Neuronal stem cell (in vitro differentiated cells): Measurements from ENCODE around the gene CLDN6.

Experiments
- DNase-seq: peaks from one replicate; pipeline ENCODE4 v3.0.0-alpha.2; 2013; ENCODE audit warnings: low spot score
- H2AFZ ChIP-seq: one replicate; pipeline ENCODE4 v1.6.1; 2013; ENCODE audit warnings: mild to moderate bottlenecking, low read length, inconsistent platforms
- H2AK5ac ChIP-seq: 2 replicates; pipeline ENCODE4 v1.6.1; 2013; ENCODE audit warnings: low read depth, mild to moderate bottlenecking, inconsistent platforms, low read length, moderate library complexity, mixed read lengths
- H2BK120ac ChIP-seq: 2 replicates; pipeline ENCODE4 v1.6.1; 2013; ENCODE audit warnings: low read depth, mild to moderate bottlenecking, inconsistent platforms, low read length, moderate library complexity, mixed read lengths
- H2BK12ac ChIP-seq: one replicate; pipeline ENCODE4 v1.6.1; 2013; ENCODE audit warnings: low read length, inconsistent platforms
- H2BK15ac ChIP-seq: 2 replicates; pipeline ENCODE4 v1.6.1; 2013; ENCODE audit warnings: mild to moderate bottlenecking, low read length, inconsistent platforms, mixed read lengths
- H2BK5ac ChIP-seq: one replicate; pipeline ENCODE4 v1.6.1; 2013; ENCODE audit warnings: inconsistent platforms, mild to moderate bottlenecking, low read length, moderate library complexity
- H3K14ac ChIP-seq: one replicate; pipeline ENCODE4 v1.6.1; 2013; ENCODE audit warnings: low read length, inconsistent platforms
- H3K18ac ChIP-seq: 2 replicates; pipeline ENCODE4 v1.6.1; 2013; ENCODE audit warnings: low read length, inconsistent platforms
- H3K23ac ChIP-seq: 2 replicates; pipeline ENCODE4 v1.6.1; 2013; ENCODE audit warnings: low read depth, mild to moderate bottlenecking, mixed read lengths, low read length, inconsistent platforms; ENCODE audit not compliant: poor library complexity
- H3K27ac ChIP-seq: replicated peaks from 3 replicates; pipeline ENCODE4 v1.5.1; 2013; ENCODE audit warnings: low read length, inconsistent platforms
- H3K27me3 ChIP-seq, 3 experiments: 2 replicates each; pipeline ENCODE4 v1.6.1; 2013; ENCODE audit warnings: low read length in 3 of 3, mild to moderate bottlenecking in 2 of 3, inconsistent platforms in 1 of 3, low read depth in 1 of 3, mixed read lengths in 1 of 3, moderate library complexity in 1 of 3; ENCODE audit not compliant: control insufficient read depth in 3 of 3, insufficient read depth in 3 of 3
- H3K36me3 ChIP-seq, 2 donors: replicated peaks in 1 of 2; 2 replicates each; pipeline ENCODE4 v1.6.1; 2013; ENCODE audit warnings: low read length in 2 of 2; ENCODE audit not compliant: control insufficient read depth in 2 of 2, insufficient read depth in 2 of 2
- H3K4ac ChIP-seq: 2 replicates; pipeline ENCODE4 v1.6.1; 2013; ENCODE audit warnings: inconsistent platforms, mild to moderate bottlenecking, low read length, moderate library complexity
- H3K4me1 ChIP-seq, 2 donors: 1 replicate in 1 of 2; 2 replicates in 1 of 2; pipeline ENCODE4 v1.6.1; 2013; ENCODE audit warnings: low read length in 2 of 2, low read depth in 1 of 2; ENCODE audit not compliant: control insufficient read depth in 2 of 2, insufficient read depth in 1 of 2
- H3K4me2 ChIP-seq: one replicate; pipeline ENCODE4 v1.6.1; 2013; ENCODE audit warnings: mild to moderate bottlenecking, low read length, inconsistent platforms; ENCODE audit not compliant: insufficient read depth, poor library complexity, severe bottlenecking
- H3K4me3 ChIP-seq, 2 donors: 2 replicates each; pipeline ENCODE4 v1.5.1; 2013; ENCODE audit warnings: low read length in 2 of 2, mild to moderate bottlenecking in 2 of 2, inconsistent platforms in 1 of 2, moderate library complexity in 1 of 2
- H3K79me1 ChIP-seq: one replicate; pipeline ENCODE4 v1.6.1; 2013; ENCODE audit warnings: low read depth, mild to moderate bottlenecking, inconsistent platforms, low read length, moderate library complexity
- H3K9ac ChIP-seq: one replicate; pipeline ENCODE4 v1.6.1; 2013; ENCODE audit warnings: mild to moderate bottlenecking, low read depth, low read length, inconsistent platforms; ENCODE audit not compliant: poor library complexity
- H3K9me3 ChIP-seq, 2 donors: replicated peaks in 1 of 2; 2 replicates each; pipeline versions ENCODE3 to v1.6.1; 2013; ENCODE audit warnings: low read length in 2 of 2, mild to moderate bottlenecking in 2 of 2, inconsistent platforms in 1 of 2, low read depth in 1 of 2, mixed read lengths in 1 of 2, moderate library complexity in 1 of 2; ENCODE audit not compliant: control insufficient read depth in 2 of 2, insufficient read depth in 1 of 2
- H4K8ac ChIP-seq: one replicate; pipeline ENCODE4 v1.6.1; 2013; ENCODE audit warnings: low read depth, mild to moderate bottlenecking, inconsistent platforms, low read length, moderate library complexity
- H4K91ac ChIP-seq: one replicate; pipeline ENCODE4 v1.6.1; 2013; ENCODE audit warnings: low read length, low read depth, mild to moderate bottlenecking, inconsistent platforms; ENCODE audit not compliant: poor library complexity
- WGBS, 2 donors: extraction: QIAGEN DNeasy Blood & Tissue Kit; methylation state at CpG; one replicate each; pipeline ENCODE4 v1.1.7; 2013; ENCODE audit warnings: missing lambda C conversion rate in 2 of 2, mixed read lengths in 1 of 2; ENCODE audit not compliant: insufficient read length in 2 of 2, insufficient replicate concordance in 1 of 2; ENCODE audit errors: extremely low coverage in 2 of 2; 5-methylcytosine and 5-hydroxymethylcytosine counted together

The CLDN6 gene

GRCh38 chr16:3042376-3042775 lies 24.4 kb upstream of the CLDN6 start:
- Histone ChIP-seq H2AFZ (no peak overlapping the region), H3K9ac (no peak overlapping the region), H3K36me3 (no peaks in the 10 kb centered on the region), H3K23ac (no peak overlapping the region), H3K79me1 (peaks cover 3% of the 10 kb centered on the region), H3K4me3 (no peak overlapping the region), H3K14ac (no peak overlapping the region), H2BK15ac (no peak overlapping the region), H3K9me3 (peaks cover 0 to 2% of the 10 kb centered on the region in 2 donors), H2BK120ac (no peak overlapping the region), H3K4me2 (no peak overlapping the region), H4K8ac (no peak overlapping the region), H3K4ac (no peak overlapping the region), H3K4me1 (peaks cover 0 to 1% of the 10 kb centered on the region in 2 donors), H4K91ac (no peak overlapping the region), H3K18ac (no peak overlapping the region), H3K27me3 (peaks cover 20 to 68% (median 31%) of the 10 kb centered on the region in 3 experiments), H2BK5ac (no peak overlapping the region), H2BK12ac (no peak overlapping the region), H3K27ac (no peak overlapping the region), H2AK5ac (no peak overlapping the region)
- WGBS, 2 donors = no CpG with 5 or more reads among the region's 3 CpGs
- no peak for DNase-seq

- Histone ChIP-seq H3K79me1 (peaks cover 2% of the 10 kb centered on the region), H3K18ac (no peak overlapping the region), H2AFZ (no peak overlapping the region), H2BK5ac (no peak overlapping the region), H4K8ac (no peak overlapping the region), H2BK12ac (no peak overlapping the region), H3K27me3 (peaks cover 21 to 65% (median 48%) of the 10 kb centered on the region in 3 experiments), H3K9ac (no peak overlapping the region), H3K23ac (no peak overlapping the region), H2BK15ac (no peak overlapping the region), H3K9me3 (no peaks in the 10 kb centered on the region), H4K91ac (no peak overlapping the region), H3K4me1 (no peaks in the 10 kb centered on the region), H3K4me3 (no peak overlapping the region), H3K36me3 (no peaks in the 10 kb centered on the region), H3K27ac (no peak overlapping the region), H3K4me2 (no peak overlapping the region), H3K4ac (no peak overlapping the region), H3K14ac (no peak overlapping the region), H2AK5ac (no peak overlapping the region), H2BK120ac (no peak overlapping the region)
- DNase-seq = no peak
- no CpG with 5 or more reads among the region's 5 CpGs for WGBS, 2 donors
Measured at GRCh38 chr16:3038896-3039295, 20.9 kb upstream of the CLDN6 start.

- no peak overlapping the region for H3K4me2 ChIP-seq
- H2AK5ac ChIP-seq = no peak overlapping the region
- H3K9ac ChIP-seq = no peak overlapping the region
- H2BK5ac ChIP-seq = peak overlapping the region; percentile 44
- no peak for DNase-seq
- H2BK15ac ChIP-seq = no peak overlapping the region
- no peak overlapping the region for H3K23ac ChIP-seq
- no peak overlapping the region for H4K91ac ChIP-seq
- no peak overlapping the region for H3K27ac ChIP-seq
- no peaks in the 10 kb centered on the region for H3K36me3 ChIP-seq
- no peak overlapping the region for H3K4ac ChIP-seq
- no peak overlapping the region for H3K4me3 ChIP-seq
- H3K9me3 ChIP-seq = no peaks in the 10 kb centered on the region
- no peak overlapping the region for H2BK12ac ChIP-seq
- H3K4me1 ChIP-seq = no peaks in the 10 kb centered on the region
- H3K79me1 ChIP-seq = peaks cover 2% of the 10 kb centered on the region
- H2BK120ac ChIP-seq = no peak overlapping the region
- H4K8ac ChIP-seq = no peak overlapping the region
- no peak overlapping the region for H2AFZ ChIP-seq
- peaks cover 21 to 60% (median 55%) of the 10 kb centered on the region in 3 experiments for H3K27me3 ChIP-seq
- no CpG with 5 or more reads among the region's 11 CpGs for WGBS, 2 donors
- no peak overlapping the region for H3K14ac ChIP-seq
- H3K18ac ChIP-seq = no peak overlapping the region
Measured at GRCh38 chr16:3038256-3038655, 20.3 kb upstream of the CLDN6 start.

GRCh38 chr16:3036726-3037315 lies 18.8 kb upstream of the CLDN6 start, which contains the start of gene BICDL2:
Gene BICDL2 (minus strand): TSS chr16:3036944. CDS start chr16:3035496, 1,448 bp downstream.
- Histone ChIP-seq H3K4ac (no peak within 1 kb of the TSS), H3K27me3 (peaks cover 21 to 63% (median 61%) of the 10 kb centered on the region in 3 experiments), H3K79me1 (peaks cover 2% of the 10 kb centered on the region), H3K18ac (peak within 1 kb of the TSS; percentile 38), H2BK15ac (peak within 1 kb of the TSS; percentile 17), H3K4me1 (no peaks in the 10 kb centered on the region), H3K36me3 (no peaks in the 10 kb centered on the region), H3K14ac (no peak within 1 kb of the TSS), H2BK5ac (no peak within 1 kb of the TSS), H2BK120ac (no peak within 1 kb of the TSS), H3K4me2 (peak within 1 kb of the TSS; percentile 11), H3K23ac (peak within 1 kb of the TSS; percentile 43), H3K9me3 (no peaks in the 10 kb centered on the region), H3K4me3 (no peak within 1 kb of the TSS), H4K91ac (no peak within 1 kb of the TSS), H2AFZ (peak within 1 kb of the TSS; percentile 47), H2AK5ac (no peak within 1 kb of the TSS), H4K8ac (no peak within 1 kb of the TSS), H3K27ac (no peak within 1 kb of the TSS), H3K9ac (no peak within 1 kb of the TSS), H2BK12ac (no peak within 1 kb of the TSS)
- WGBS, 2 donors = no CpG with 5 or more reads among the region's 44 CpGs
- DNase-seq = no peak
